ENCODE data around the gene ARHGEF16. TPM values are rescaled to one million over a fixed set of nuclear protein-coding genes. Genes with fewer than 3 reads are reported as not detected.

Gene ARHGEF16
- polyA plus RNA-seq, 1 experiment: 0.04 TPM

DNA sequence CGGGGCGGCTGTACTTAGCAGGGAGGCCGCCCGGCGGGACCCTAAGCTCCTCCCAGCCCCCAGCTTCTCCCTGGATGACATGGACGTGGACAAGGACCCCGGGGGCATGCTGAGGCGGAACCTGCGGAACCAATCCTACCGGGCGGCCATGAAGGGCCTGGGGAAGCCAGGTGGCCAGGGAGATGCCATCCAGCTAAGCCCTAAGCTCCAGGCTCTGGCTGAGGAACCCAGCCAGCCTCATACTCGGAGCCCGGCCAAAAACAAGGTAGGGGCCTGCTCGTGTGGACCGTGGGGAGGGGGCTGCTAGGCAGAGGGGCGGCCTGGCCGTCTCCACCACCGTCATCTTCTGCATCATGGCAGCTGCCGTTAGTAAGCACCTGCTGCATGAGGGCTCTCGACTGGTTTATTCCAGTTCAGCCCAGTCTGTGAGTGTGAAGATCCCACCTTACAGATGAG lies 9.0 kb downstream of the ARHGEF16 start:
- Histone ChIP-seq H3K36me3 (ENCODE audit: control insufficient read depth, insufficient read depth, low read length) (no peaks in the 10 kb centered on the region), H3K27me3 (ENCODE audit: control insufficient read depth, insufficient read depth, low read length) (no peaks in the 10 kb centered on the region; the same call in 1 of the 2 replicates), H3K4me3 (ENCODE audit: low read depth, low read length) (no peak overlapping the region)
- CTCF ChIA-PET: interaction anchor here (0.8 to 4.0 kb wide), 6 partner anchors 8 to 261 kb away, joined by 3 to 24 read pairs (median 6); no protein-coding TSS in a partner anchor
- TF ChIP-seq, protein P1, sequence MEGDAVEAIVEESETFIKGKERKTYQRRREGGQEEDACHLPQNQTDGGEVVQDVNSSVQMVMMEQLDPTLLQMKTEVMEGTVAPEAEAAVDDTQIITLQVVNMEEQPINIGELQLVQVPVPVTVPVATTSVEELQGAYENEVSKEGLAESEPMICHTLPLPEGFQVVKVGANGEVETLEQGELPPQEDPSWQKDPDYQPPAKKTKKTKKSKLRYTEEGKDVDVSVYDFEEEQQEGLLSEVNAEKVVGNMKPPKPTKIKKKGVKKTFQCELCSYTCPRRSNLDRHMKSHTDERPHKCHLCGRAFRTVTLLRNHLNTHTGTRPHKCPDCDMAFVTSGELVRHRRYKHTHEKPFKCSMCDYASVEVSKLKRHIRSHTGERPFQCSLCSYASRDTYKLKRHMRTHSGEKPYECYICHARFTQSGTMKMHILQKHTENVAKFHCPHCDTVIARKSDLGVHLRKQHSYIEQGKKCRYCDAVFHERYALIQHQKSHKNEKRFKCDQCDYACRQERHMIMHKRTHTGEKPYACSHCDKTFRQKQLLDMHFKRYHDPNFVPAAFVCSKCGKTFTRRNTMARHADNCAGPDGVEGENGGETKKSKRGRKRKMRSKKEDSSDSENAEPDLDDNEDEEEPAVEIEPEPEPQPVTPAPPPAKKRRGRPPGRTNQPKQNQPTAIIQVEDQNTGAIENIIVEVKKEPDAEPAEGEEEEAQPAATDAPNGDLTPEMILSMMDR (IDR thresholded peaks at IDR 0.05; ENCODE audit: insufficient read depth, low read depth, low read length): no peak
- DNase-seq (ENCODE audit: low read depth): no peak
- POLR2A ChIA-PET: no interaction called here

DNA sequence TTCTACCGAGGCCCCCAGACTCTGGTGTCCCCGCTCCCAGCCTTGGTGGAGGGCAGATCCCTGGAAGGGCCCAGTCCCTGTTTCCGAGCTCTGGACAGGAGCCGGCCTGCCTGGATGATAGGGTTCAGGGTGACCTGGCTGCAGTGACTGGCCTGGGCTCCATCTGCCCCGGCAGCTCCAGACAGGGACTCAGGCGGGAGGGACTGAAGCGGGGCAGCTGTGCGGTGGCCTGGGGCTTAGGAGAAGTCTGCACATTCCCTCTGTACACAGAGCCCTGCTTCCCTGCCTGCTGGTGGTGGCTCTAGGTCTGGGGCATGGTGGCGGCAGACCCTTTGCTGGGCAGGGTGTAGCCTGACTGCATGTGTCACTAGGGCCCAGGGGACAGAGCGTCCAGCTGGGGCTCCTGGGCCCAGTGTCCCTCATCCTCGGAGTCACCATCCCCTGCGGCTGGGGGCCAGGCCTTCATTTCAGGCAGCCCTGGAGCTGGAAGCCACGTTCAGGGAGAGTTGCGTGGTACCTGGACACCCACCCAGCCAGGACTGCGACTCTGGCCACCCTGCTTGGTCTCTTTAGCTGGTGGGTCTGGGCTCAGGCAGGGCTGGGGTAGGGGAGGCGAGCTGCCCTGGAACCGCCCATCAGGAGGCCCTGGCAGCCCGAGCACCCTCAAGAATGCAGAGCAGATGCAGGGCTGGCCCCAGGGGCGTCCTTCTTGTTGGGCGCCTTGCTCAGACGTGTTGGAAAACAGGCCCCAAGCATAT lies 9.6 kb downstream of the ARHGEF16 start:
- TF ChIP-seq, protein P1 (IDR thresholded peaks at IDR 0.05; ENCODE audit: insufficient read depth, low read depth, low read length): no peak
- CTCF ChIA-PET: interaction anchor here (1.0 to 4.0 kb wide), 5 partner anchors 8 to 158 kb away, joined by 3 to 24 read pairs (median 6); no protein-coding TSS in a partner anchor
- Histone ChIP-seq H3K27me3 (ENCODE audit: control insufficient read depth, insufficient read depth, low read length) (no peaks in the 10 kb centered on the region; the same call in 1 of the 2 replicates), H3K4me3 (ENCODE audit: low read depth, low read length) (no peak overlapping the region), H3K36me3 (ENCODE audit: control insufficient read depth, insufficient read depth, low read length) (no peaks in the 10 kb centered on the region)
- POLR2A ChIA-PET: no interaction called here
- no peak for DNase-seq (ENCODE audit: low read depth)

DNA sequence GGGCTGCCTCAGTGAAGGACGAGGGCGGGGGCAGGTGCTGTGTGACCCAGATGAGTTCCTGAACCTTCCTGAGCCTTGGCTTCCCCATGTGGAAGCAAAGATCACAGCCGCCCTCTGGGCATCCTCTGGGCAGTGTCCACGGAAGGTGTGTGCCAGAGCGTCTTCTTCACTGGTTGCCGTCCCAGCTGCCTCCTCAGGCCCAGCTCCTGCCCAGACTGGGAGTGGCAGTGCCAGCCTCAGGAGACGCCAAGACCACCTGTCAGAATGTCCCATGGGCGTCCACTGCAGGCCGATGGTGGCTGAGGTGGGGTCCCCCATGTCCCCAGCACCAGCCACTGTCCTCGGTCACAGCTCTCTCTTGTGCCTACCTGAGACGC lies 10.2 kb downstream of the ARHGEF16 start:
- H3K27me3 ChIP-seq (ENCODE audit: control insufficient read depth, insufficient read depth, low read length): no peaks in the 10 kb centered on the region; the same call in 1 of the 2 replicates
- DNase-seq (ENCODE audit: low read depth): no peak
- CTCF ChIA-PET: interaction anchor here (2.3 to 5.7 kb wide), 3 partner anchors 8 to 12 kb away, joined by 9 to 25 read pairs (median 24); no protein-coding TSS in a partner anchor
- no peaks in the 10 kb centered on the region for H3K36me3 ChIP-seq (ENCODE audit: control insufficient read depth, insufficient read depth, low read length)
- POLR2A ChIA-PET: no interaction called here
- no peak overlapping the region for H3K4me3 ChIP-seq (ENCODE audit: low read depth, low read length)
- TF ChIP-seq, protein P1 (IDR thresholded peaks at IDR 0.05; ENCODE audit: insufficient read depth, low read depth, low read length): no peak

DNA sequence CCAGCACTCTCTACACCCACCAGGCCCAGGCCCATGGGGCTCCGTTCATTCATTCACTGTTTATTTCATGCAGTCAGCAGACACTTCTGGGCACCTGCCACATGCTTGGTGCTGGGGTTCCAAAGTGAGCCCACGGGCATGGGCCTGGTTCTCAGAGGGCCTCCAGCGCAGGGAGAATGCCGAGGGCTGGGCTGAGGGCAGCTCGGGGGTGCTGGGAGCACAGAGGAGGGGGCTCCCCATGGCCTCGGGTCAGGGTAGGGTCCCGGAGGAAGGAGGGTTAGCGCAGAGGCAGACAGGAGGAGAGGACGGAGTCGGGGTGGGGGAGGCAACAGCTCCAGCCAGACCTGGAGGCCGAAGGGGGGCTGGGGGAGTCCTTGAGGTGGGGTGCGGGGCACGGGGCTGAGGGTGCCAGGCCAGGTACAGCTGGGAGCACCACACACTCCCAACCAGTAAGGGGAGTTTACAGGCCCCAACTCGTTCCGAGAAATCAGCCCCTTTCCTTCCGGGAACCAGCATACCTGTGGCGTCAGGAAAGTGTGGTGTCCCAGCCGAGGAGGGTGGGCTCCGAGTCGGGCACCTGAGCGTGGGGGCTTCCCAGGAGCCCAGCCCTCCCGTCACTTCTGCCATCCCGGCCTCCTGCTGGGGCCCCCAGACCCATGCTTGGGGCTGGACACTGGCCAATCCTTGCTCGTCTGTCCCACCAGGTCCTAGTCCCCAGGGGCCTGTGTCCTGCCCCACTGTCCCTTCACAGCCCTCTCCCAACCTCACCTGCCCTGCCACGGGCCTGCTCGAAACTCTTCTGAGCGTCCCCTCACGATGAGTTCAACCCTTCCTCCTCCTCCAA lies 10.8 kb downstream of the ARHGEF16 start:
- TF ChIP-seq, protein P1 (IDR thresholded peaks at IDR 0.05; ENCODE audit: insufficient read depth, low read depth, low read length): no peak
- ChIA-PET CTCF (interaction anchor here (0.7 to 5.7 kb wide), 3 partner anchors 12 to 155 kb away, joined by 3 to 25 read pairs (median 6); no protein-coding TSS in a partner anchor), POLR2A (no interaction called here)
- Histone ChIP-seq H3K27me3 (ENCODE audit: control insufficient read depth, insufficient read depth, low read length) (no peaks in the 10 kb centered on the region; the same call in 1 of the 2 replicates), H3K4me3 (ENCODE audit: low read depth, low read length) (no peak overlapping the region), H3K36me3 (ENCODE audit: control insufficient read depth, insufficient read depth, low read length) (no peaks in the 10 kb centered on the region)
- DNase-seq (ENCODE audit: low read depth): no peak

DNA sequence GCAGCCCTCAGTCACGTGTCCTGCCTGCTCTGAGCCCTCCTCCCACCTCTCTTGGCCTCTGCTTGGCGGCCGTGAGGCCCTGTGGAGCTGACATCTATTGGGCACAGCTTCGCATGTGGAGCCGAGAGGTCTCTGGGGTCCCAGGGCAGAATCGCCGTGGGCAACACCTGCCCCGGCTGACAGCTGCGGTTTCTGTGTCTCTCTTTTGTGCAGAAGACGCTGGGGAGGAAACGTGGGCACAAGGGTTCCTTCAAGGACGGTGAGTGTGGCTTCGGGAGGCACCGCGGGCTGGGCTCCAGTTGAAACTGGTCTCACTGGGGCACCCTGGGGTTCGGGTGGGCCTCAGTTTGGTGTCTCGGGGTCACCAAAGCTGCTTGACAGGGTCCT lies 11.5 kb downstream of the ARHGEF16 start:
- Histone ChIP-seq H3K36me3 (ENCODE audit: control insufficient read depth, insufficient read depth, low read length) (no peaks in the 10 kb centered on the region), H3K4me3 (ENCODE audit: low read depth, low read length) (no peak overlapping the region), H3K27me3 (ENCODE audit: control insufficient read depth, insufficient read depth, low read length) (no peaks in the 10 kb centered on the region; the same call in 1 of the 2 replicates)
- no peak for DNase-seq (ENCODE audit: low read depth)
- ChIA-PET CTCF (interaction anchor here (0.7 to 5.7 kb wide), 4 partner anchors 13 to 154 kb away, joined by 3 to 25 read pairs (median 4); no protein-coding TSS in a partner anchor), POLR2A (no interaction called here)
- TF ChIP-seq, protein P1 (IDR thresholded peaks at IDR 0.05; ENCODE audit: insufficient read depth, low read depth, low read length): no peak

Data from BJ (cell line).